K562 (cell line): Measurements from ENCODE around the gene HOXB13. TPM values are rescaled to one million over a fixed set of nuclear protein-coding genes. Genes with fewer than 3 reads are reported as not detected.
"Not testable (repeated sequence)": the region's sequence is repeated elsewhere in the genome, so short reads cannot be mapped to it uniquely, and the experiment has no call there.

Experiments used
- ATAC-seq: fragments of 200-7000 bp; cut with Tn5 transposase; 3 replicates; pipeline ENCODE4 v1.9.1; 2020; ENCODE audit warnings: moderate library complexity
- BruUV-seq: library from RNA; stranded (reverse); fragments of 400-500 nt; replicated peaks from 2 replicates; lab custom pipeline; 2021; lab: Mats Ljungman, UMichigan
- CTCF ChIA-PET: fragments of 300-600 bp; formaldehyde crosslinking; extraction: SDS; loops from one replicate; lab custom pipeline; 2021; ENCODE audit warnings: low intra/inter-chr PET ratio; lab: Yijun Ruan, JAX
- POLR2A ChIA-PET: fragments of 300-600, 350-650 bp; sonication (Branson Sonifier 250); formaldehyde crosslinking; extraction: SDS; loops from one replicate; lab custom pipeline; 2021; ENCODE audit warnings: antibody characterized with exemption, inconsistent platforms; lab: Yijun Ruan, JAX
- DNase-seq, 4 experiments: peaks; one replicate each; pipeline versions ENCODE4 v3.0.0 to v3.0.0-alpha.2; 2011 to 2018; ENCODE audit warnings: low spot score in 3 of 4, mixed read lengths in 3 of 4; ENCODE audit errors: extremely low read depth in 1 of 4
- FAIRE-seq: peaks from 2 replicates; lab custom pipeline; 2011; peaks lifted over from hg19 to GRCh38; lab: Jason Lieb, UNC
- H2AFZ ChIP-seq: 2 replicates; pipeline ENCODE4 v1.6.0; 2011; ENCODE audit warnings: low read depth, low read length, control low read depth, inconsistent platforms
- H3K27ac ChIP-seq: fragments of 200-600 bp; 3 replicates; pipeline ENCODE4 v1.8.0; 2011; ENCODE audit warnings: low read depth, mild to moderate bottlenecking, control low read depth, inconsistent platforms, low read length, moderate library complexity, mixed read lengths; ENCODE audit errors: extremely low read depth
- H3K27me3 ChIP-seq, 2 experiments: fragments of 300-600 bp in 1 of 2; 2 replicates in 1 of 2; 3 replicates in 1 of 2; pipeline versions ENCODE4 v1.6.0 to v1.8.0; 2011; ENCODE audit warnings: inconsistent platforms in 2 of 2, low read length in 2 of 2, mild to moderate bottlenecking in 1 of 2, mixed read lengths in 1 of 2, moderate library complexity in 1 of 2; ENCODE audit not compliant: control insufficient read depth in 2 of 2, insufficient read depth in 2 of 2
- H3K36me3 ChIP-seq: fragments of 300-600 bp; 3 replicates; pipeline ENCODE4 v1.8.0; 2011; ENCODE audit warnings: mild to moderate bottlenecking, low read length, inconsistent platforms; ENCODE audit not compliant: control insufficient read depth, insufficient read depth
- H3K4me1 ChIP-seq, 2 experiments: fragments of 200-600 bp in 1 of 2; replicated peaks in 1 of 2; 2 replicates in 1 of 2; 3 replicates in 1 of 2; pipeline versions ENCODE4 v1.5.1 to v1.8.0; 2011; ENCODE audit warnings: inconsistent platforms in 2 of 2, low read length in 2 of 2, mild to moderate bottlenecking in 1 of 2, mixed read lengths in 1 of 2, moderate library complexity in 1 of 2; ENCODE audit not compliant: control insufficient read depth in 2 of 2, insufficient read depth in 2 of 2
- H3K4me2 ChIP-seq: 2 replicates; pipeline ENCODE4 v1.6.1; 2011; ENCODE audit warnings: low read length, control low read depth, inconsistent platforms, mixed read lengths; ENCODE audit not compliant: insufficient read depth
- H3K4me3 ChIP-seq: fragments of 200-600 bp; sonication (generic), shearing (Covaris generic); 2 replicates; pipeline ENCODE4 v1.5.1; 2016; ENCODE audit warnings: control low read depth, inconsistent platforms
- H3K79me2 ChIP-seq: fragments of 200-600 bp; 3 replicates; pipeline ENCODE4 v1.8.0; 2011; ENCODE audit warnings: low read length, inconsistent platforms; ENCODE audit not compliant: control insufficient read depth, insufficient read depth
- H3K9ac ChIP-seq, 2 experiments: 2 replicates each; pipeline versions ENCODE4 v1.6.0 to v1.6.1; 2011; ENCODE audit warnings: low read depth in 2 of 2, low read length in 2 of 2, control low read depth in 1 of 2, inconsistent platforms in 1 of 2, mild to moderate bottlenecking in 1 of 2, mixed read lengths in 1 of 2; ENCODE audit not compliant: insufficient read depth in 1 of 2
- H3K9me1 ChIP-seq: one replicate; pipeline ENCODE4 v1.6.0; 2011; ENCODE audit warnings: inconsistent platforms, mild to moderate bottlenecking, low read length, moderate library complexity; ENCODE audit not compliant: control insufficient read depth, insufficient read depth
- H3K9me3 ChIP-seq: replicated peaks from 2 replicates; pipeline ENCODE4 v1.5.1; 2011; ENCODE audit warnings: low read depth, low read length, inconsistent platforms; ENCODE audit not compliant: control insufficient read depth, insufficient read depth
- H4K20me1 ChIP-seq: replicated peaks from 2 replicates; pipeline ENCODE4 v1.6.1; 2011; ENCODE audit warnings: low read length, inconsistent platforms, mixed read lengths; ENCODE audit not compliant: control insufficient read depth, insufficient read depth
- CCNT2 ChIP-seq: IDR thresholded peaks from 2 replicates; pipeline ENCODE4 v1.6.1; 2011; ENCODE audit warnings: borderline replicate concordance, low read depth, mild to moderate bottlenecking, moderate library complexity, mixed read lengths, low read length; ENCODE audit not compliant: insufficient read length; ENCODE audit errors: extremely low read depth
- WGBS: fragments of 100-300 bp; shearing (Covaris generic); methylation state at CpG from one replicate; pipeline ENCODE4 v1.1.6; 2016; ENCODE audit warnings: low coverage, mixed read lengths; ENCODE audit not compliant: insufficient coverage; ENCODE audit errors: missing lambda C conversion rate; 5-methylcytosine and 5-hydroxymethylcytosine counted together
- in situ Hi-C: fragments of 300-500 bp; cut with MboI; formaldehyde crosslinking; loops from 4 replicates; pipeline ENCODE4 v1.15.0; 2018; ENCODE audit warnings: inconsistent platforms, mixed read lengths
- intact Hi-C: fragments of 100-400 bp; cut with micrococcal nuclease; formaldehyde crosslinking; loops from 2 replicates; pipeline ENCODE4 v1.14.2; 2022
- polyA plus RNA-seq, 8 experiments: library from polyadenylated mRNA; depleted of rRNA in 4 of 8; stranded (reverse) in 5 of 8; unstranded in 3 of 8; fragments of >200 nt; fragmentation: Nextera tagmentation in 2 of 8; fragmentation: Illumina TruSeq in 1 of 8; extraction: Ambion mirVana in 2 of 8; extraction: Trizol in 1 of 8; gene quantifications; 2 replicates each; pipeline versions ENCODE4 v1.2.1 to v1.2.3, GENCODE V29; 2011 to 2014; ENCODE audit warnings: inconsistent platforms in 1 of 8, missing spikeins in 1 of 8
- total RNA-seq, 7 experiments: library from RNA; depleted of rRNA in 6 of 7; stranded (reverse); fragments of >200 nt in 6 of 7; fragmentation: Illumina TruSeq in 2 of 7; extraction: Trizol in 2 of 7; gene quantifications; 2 replicates each; pipeline versions ENCODE4 v1.2.1 to v1.2.3, GENCODE V29; 2011 to 2021; ENCODE audit warnings: low replicate concordance in 1 of 7
- TF ChIP-seq, protein P1 (sequence below): sonication (generic); formaldehyde crosslinking; IDR thresholded peaks from 2 replicates; pipeline ENCODE4 v1.5.0; 2020; ENCODE audit warnings: missing genetic modification reagents

HOXB13 gene
- total and polyA plus RNA-seq, 9 of the 15 experiments (the other 6 are each of a cell fraction or from before 2014, with no cell fraction given) = not detected

DNA sequence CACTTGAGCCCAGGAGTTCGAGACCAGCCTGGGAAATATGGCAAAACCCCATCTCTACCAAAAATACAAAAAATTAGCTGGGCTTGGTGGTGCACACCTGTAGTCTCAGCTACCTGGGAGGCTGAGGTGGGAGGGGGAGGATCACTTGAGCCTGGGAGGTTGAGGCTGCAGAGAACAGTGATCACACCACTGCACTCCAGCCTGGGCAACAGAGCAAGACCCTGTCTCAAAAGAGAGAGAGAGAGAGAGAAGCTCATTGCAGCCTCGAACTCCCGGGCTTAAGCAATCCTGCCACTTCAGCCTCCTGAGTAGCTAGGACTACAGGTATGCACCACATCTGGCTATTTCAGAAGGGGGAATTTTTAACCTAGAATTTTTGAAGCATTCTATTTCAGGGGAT lies 12.0 kb downstream of the HOXB13 start:
- H3K9me3 ChIP-seq, H2AFZ ChIP-seq, H3K9me1 ChIP-seq, H3K27ac ChIP-seq, FAIRE-seq, H3K9ac ChIP-seq, DNase-seq, intact Hi-C loops, ATAC-seq, H3K4me3 ChIP-seq, H3K79me2 ChIP-seq, CTCF ChIA-PET, H4K20me1 ChIP-seq, POLR2A ChIA-PET, BruUV-seq, H3K4me2 ChIP-seq, H3K36me3 ChIP-seq, in situ Hi-C loops: not testable (repeated sequence)
- Histone ChIP-seq H3K27me3 (peaks cover 37 to 39% of the 10 kb centered on the region in 2 experiments), H3K4me1 (peaks cover 0 to 12% of the 10 kb centered on the region in 2 experiments; a peak in 1 of 5 replicates)
- 0% methylated on average over 3 of the region's 3 CpGs for WGBS

DNA sequence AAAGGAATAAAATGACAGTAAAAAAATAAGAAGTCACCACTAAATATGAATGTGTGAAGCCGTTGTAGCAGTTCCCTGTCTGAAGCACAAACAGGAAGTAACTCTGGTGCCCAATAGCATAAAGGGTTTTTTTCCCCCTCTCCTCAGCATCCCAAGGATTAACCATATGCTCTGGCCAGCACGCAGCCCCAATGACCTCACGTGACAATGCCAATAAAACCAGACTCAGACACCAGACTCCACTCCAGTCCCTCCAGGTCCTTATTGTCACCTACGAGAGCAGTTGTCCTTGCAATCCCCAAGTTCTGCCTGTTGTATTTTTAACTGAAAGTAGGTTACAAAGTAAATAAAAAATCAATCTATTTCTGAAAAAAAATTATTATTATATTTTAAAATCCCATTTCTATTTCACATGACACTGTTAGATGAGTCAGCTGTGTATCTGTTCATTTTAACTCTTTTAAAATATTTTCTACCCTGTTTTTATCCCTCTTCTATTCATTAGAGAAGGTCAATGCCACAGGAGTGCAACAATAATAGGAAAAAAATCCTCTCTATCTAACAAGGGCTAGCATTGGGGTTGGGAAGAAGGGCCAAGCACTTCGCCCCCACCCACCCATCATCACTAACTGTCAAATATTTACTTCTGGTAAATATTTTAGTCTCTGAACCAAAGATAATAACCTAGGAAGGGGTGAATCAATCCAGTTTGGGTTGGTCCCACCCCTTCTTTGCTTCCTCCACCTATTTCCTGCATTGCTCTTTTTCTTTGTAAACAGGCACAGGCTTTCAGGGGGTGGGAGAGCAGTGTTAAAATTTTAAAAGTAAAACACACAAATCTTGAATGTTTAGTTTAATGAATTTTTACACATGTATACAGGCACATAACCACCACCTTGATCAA lies 12.8 kb downstream of the HOXB13 start:
- Histone ChIP-seq H3K36me3 (no peaks in the 10 kb centered on the region), H3K4me2 (no peak overlapping the region), H3K4me3 (no peak overlapping the region), H3K9me1 (no peaks in the 10 kb centered on the region), H4K20me1 (no peaks in the 10 kb centered on the region), H3K9me3 (no peaks in the 10 kb centered on the region), H2AFZ (no peak overlapping the region), H3K4me1 (peaks cover 0 to 12% of the 10 kb centered on the region in 2 experiments; a peak in 1 of 5 replicates), H3K27me3 (peaks cover 37 to 44% of the 10 kb centered on the region in 2 experiments), H3K79me2 (no peaks in the 10 kb centered on the region), H3K9ac (no peak overlapping the region), H3K27ac (no peak overlapping the region)
- ChIA-PET CTCF (no interaction called here), POLR2A (no interaction called here)
- 3% methylated on average over 5 of the region's 5 CpGs for WGBS
- in situ Hi-C loops = no loop called here
- ATAC-seq (no peak), FAIRE-seq (no peak), DNase-seq (peak in 1 of 4 experiments; percentile 4)
- no TSS peak for BruUV-seq
- intact Hi-C loops = no loop called here
- no peak for TF ChIP-seq CCNT2
- TF ChIP-seq, protein P1, sequence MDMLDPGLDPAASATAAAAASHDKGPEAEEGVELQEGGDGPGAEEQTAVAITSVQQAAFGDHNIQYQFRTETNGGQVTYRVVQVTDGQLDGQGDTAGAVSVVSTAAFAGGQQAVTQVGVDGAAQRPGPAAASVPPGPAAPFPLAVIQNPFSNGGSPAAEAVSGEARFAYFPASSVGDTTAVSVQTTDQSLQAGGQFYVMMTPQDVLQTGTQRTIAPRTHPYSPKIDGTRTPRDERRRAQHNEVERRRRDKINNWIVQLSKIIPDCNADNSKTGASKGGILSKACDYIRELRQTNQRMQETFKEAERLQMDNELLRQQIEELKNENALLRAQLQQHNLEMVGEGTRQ (CRISPR knock-in tag) = peak; percentile 36; the same call in 1 of the 2 replicates
